Ascending aorta (tissue), 2 donors: Measurements from ENCODE around the gene MAST3. TPM values are rescaled to one million over a fixed set of nuclear protein-coding genes. Genes with fewer than 3 reads are reported as not detected.

Experiments
- DNase-seq, 2 donors: peaks; one replicate each; pipeline ENCODE4 v3.0.0-alpha.2; 2019; ENCODE audit warnings: low spot score in 2 of 2
- H3K27ac ChIP-seq, 2 donors: fragments of 200-600 bp; sonication (generic); one replicate each; pipeline ENCODE4 v1.5.1; 2016 to 2017; ENCODE audit warnings: mild to moderate bottlenecking in 1 of 2
- H3K27me3 ChIP-seq: fragments of 200-600 bp; sonication (generic); one replicate; pipeline ENCODE4 v1.5.1; 2017
- H3K36me3 ChIP-seq, 2 donors: fragments of 200-600 bp; sonication (generic); one replicate each; pipeline ENCODE4 v1.5.1; 2016
- H3K4me1 ChIP-seq, 2 donors: fragments of 200-600 bp; sonication (generic); one replicate each; pipeline ENCODE4 v1.5.1; 2016 to 2017; ENCODE audit warnings: mild to moderate bottlenecking in 1 of 2
- H3K4me3 ChIP-seq, 2 donors: fragments of 200-600 bp; sonication (generic); one replicate each; pipeline ENCODE4 v1.5.1; 2016 to 2017; ENCODE audit warnings: mild to moderate bottlenecking in 1 of 2
- H3K9me3 ChIP-seq, 2 donors: fragments of 200-600 bp; sonication (generic); one replicate each; pipeline ENCODE4 v1.5.1; 2016
- CTCF ChIP-seq, 3 experiments: fragments of 200-600 bp in 2 of 3; fragments of 450-650 bp in 1 of 3; sonication (generic) in 2 of 3; IDR thresholded peaks; one replicate each; pipeline ENCODE4 v1.5.1; 2016 to 2019; ENCODE audit warnings: antibody characterized with exemption in 3 of 3, mild to moderate bottlenecking in 1 of 3, moderate library complexity in 1 of 3
- intact Hi-C: fragments of 100-400 bp; cut with DNase I; formaldehyde crosslinking; loops from one replicate; pipeline ENCODE4 v1.15.1; 2023
- total RNA-seq: library from RNA; depleted of rRNA; stranded (reverse); fragments of >200 nt; gene quantifications from one replicate; pipeline ENCODE4 v1.1.0, GENCODE V29; 2016

The MAST3 gene
- total RNA-seq, 1 donor from 2014 or later, result 32.8 TPM

- intact Hi-C loops, result loop anchor here (10.0 kb wide), 1 partner anchor 193 kb away; no protein-coding TSS in a partner anchor
- no peak for TF ChIP-seq CTCF (IDR thresholded peaks at IDR 0.05)
- peaks cover 0 to 20% of the 10 kb centered on the region in 2 donors for H3K4me1 ChIP-seq
- no peak overlapping the region for H3K4me3 ChIP-seq
- no peaks in the 10 kb centered on the region for H3K36me3 ChIP-seq
- H3K27me3 ChIP-seq, result no peaks in the 10 kb centered on the region
- no peaks in the 10 kb centered on the region for H3K9me3 ChIP-seq
- H3K27ac ChIP-seq, result peak overlapping the region; percentile 73 to 90
- DNase-seq, result no peak
These were observed 40.0 kb upstream of the MAST3 start for GRCh38 chr19:18057557-18057956.

- H3K27me3 ChIP-seq, result no peaks in the 10 kb centered on the region
- H3K27ac ChIP-seq, result peak overlapping the region; percentile 73 to 90
- H3K4me3 ChIP-seq, result peak overlapping the region; percentile 10 to 17
- peaks cover 0 to 14% of the 10 kb centered on the region in 2 donors for H3K4me1 ChIP-seq
- peak in 1 of 2 donors; percentile 85 for DNase-seq
- H3K9me3 ChIP-seq, result no peaks in the 10 kb centered on the region
- peak; percentile 93 to 99 (median 97) for TF ChIP-seq CTCF (IDR thresholded peaks at IDR 0.05)
- intact Hi-C loops, result loop anchor here (1.0 to 10.0 kb wide), 3 partner anchors 51 to 194 kb away; no protein-coding TSS in a partner anchor
- no peaks in the 10 kb centered on the region for H3K36me3 ChIP-seq
These were observed 39.2 kb upstream of the MAST3 start for GRCh38 chr19:18058208-18059009.

GRCh38 chr19:18059297-18059696 is 38.3 kb upstream of the MAST3 start:
- H3K9me3 ChIP-seq, result no peaks in the 10 kb centered on the region
- intact Hi-C loops, result loop anchor here (2.0 to 10.0 kb wide), 2 partner anchors 112 to 194 kb away; no protein-coding TSS in a partner anchor
- H3K4me1 ChIP-seq, result peaks cover 0 to 11% of the 10 kb centered on the region in 2 donors
- H3K36me3 ChIP-seq, result no peaks in the 10 kb centered on the region
- H3K27me3 ChIP-seq, result no peaks in the 10 kb centered on the region
- no peak overlapping the region for H3K27ac ChIP-seq
- no peak for TF ChIP-seq CTCF (IDR thresholded peaks at IDR 0.05)
- H3K4me3 ChIP-seq, result no peak overlapping the region
- DNase-seq, result no peak

GRCh38 chr19:18059902-18060301 is 37.7 kb upstream of the MAST3 start:
- no peaks in the 10 kb centered on the region for H3K27me3 ChIP-seq
- DNase-seq, result no peak
- H3K4me3 ChIP-seq, result no peak overlapping the region
- H3K9me3 ChIP-seq, result no peaks in the 10 kb centered on the region
- no peaks in the 10 kb centered on the region for H3K36me3 ChIP-seq
- no peak for TF ChIP-seq CTCF (IDR thresholded peaks at IDR 0.05)
- H3K4me1 ChIP-seq, result peaks cover 0 to 11% of the 10 kb centered on the region in 2 donors
- intact Hi-C loops, result loop anchor here (2.0 to 10.0 kb wide), 2 partner anchors 113 to 195 kb away; no protein-coding TSS in a partner anchor
- no peak overlapping the region for H3K27ac ChIP-seq

GRCh38 chr19:18060472-18060871 is 37.1 kb upstream of the MAST3 start:
- H3K4me3 ChIP-seq, result no peak overlapping the region
- TF ChIP-seq CTCF (IDR thresholded peaks at IDR 0.05), result no peak
- H3K4me1 ChIP-seq, result peaks cover 0 to 11% of the 10 kb centered on the region in 2 donors
- H3K9me3 ChIP-seq, result no peaks in the 10 kb centered on the region
- H3K27me3 ChIP-seq, result no peaks in the 10 kb centered on the region
- intact Hi-C loops, result no loop called here
- H3K36me3 ChIP-seq, result no peaks in the 10 kb centered on the region
- no peak for DNase-seq
- no peak overlapping the region for H3K27ac ChIP-seq
